NCI-H748 (cell line): ENCODE results near the gene GYG2.
"Not testable (repeated sequence)": the region's sequence is repeated elsewhere in the genome, so short reads cannot be mapped to it uniquely, and the experiment has no call there.

Experiments used
- DNase-seq: peaks from one replicate; lab custom pipeline; 2025; ENCODE audit not compliant: unreplicated experiment; lab: John Stamatoyannopoulos, UW

GYG2 gene

GRCh38 chrX:2828344-2828958 lies at the start of gene GYG2:
Gene GYG2 (plus strand): TSS chrX:2828930. CDS start chrX:2830189, 1,259 bp downstream.
- DNase-seq, result peak; percentile 79

- not testable (repeated sequence) for DNase-seq
Measured at GRCh38 chrX:2780472-2781225, 48.1 kb upstream of the GYG2 start.

DNA sequence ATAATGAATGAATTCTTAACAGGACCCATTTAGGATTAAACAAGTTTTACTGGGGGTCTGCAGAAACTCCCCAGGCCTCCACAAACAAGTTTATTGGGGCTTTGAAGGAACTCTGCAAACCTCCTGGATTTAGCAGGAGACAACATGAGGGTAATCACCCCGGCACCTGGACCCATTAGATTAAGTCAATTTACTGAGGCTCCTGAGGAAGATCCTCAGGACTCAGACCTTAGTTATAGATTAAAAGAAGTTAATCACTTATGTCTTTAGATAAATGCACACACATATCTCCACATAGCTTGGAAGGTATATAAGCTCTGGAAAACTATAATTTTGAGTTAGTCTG lies 47.5 kb upstream of the GYG2 start:
- no peak for DNase-seq

- no peak for DNase-seq
Measured at GRCh38 chrX:2781698-2782097, 47.0 kb upstream of the GYG2 start.

DNA sequence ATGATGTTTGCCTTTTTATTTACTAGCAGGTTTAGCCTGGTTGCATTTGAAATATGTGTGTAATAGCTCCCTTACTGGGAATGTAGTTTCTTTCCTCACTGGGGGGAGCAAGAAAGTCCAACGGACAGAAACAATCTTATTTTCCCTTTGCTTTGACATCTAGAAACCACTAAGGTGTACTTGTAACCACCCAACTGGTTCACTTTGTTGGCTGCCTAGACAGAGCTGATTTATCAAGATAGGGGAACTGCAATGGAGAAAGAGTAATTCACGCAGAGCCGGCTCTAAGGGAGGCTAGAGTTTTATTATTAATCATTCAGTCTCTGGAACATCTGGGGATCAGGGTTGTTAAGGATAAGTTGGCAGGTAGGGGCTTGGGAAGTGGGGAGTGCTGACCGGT lies 46.6 kb upstream of the GYG2 start:
- DNase-seq, result no peak

DNA sequence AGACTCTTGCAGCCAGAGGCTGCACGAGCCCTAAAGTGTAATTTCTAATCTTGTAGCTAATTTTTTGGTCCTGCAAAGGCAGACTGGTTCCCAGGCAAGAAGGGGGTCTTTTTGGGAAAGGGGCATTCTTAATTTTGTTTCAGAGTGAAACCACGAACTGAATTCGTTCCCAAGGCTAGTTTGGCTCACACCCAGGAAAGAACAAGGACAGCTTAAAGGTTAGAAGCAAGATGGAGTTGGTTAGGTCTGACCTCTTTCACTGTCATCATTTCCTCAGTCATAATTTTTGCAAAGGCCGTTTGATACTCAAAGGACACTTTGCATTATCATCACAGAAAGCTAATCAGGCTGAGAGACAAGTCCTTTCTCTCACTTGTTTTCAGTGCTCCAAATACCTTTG lies 46.0 kb upstream of the GYG2 start:
- no peak for DNase-seq

DNA sequence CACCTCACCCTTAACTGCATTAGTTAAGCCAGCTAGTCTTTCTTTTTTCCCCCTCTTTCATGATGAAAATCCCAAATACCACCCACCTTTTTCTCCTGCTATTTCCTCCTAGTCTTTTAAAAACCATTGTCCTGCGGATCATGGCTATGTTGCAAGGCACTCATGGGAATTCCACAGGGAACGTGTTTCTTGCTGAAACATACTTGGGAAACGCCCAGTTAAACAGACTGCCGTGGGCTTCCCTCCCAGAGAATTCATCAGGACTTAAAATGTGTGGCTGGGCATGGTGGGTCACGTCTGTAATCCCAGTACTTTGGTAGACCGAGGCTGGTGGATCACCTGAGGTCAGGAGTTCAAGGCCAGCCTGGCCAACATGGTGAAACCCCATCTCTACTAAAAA lies 44.7 kb upstream of the GYG2 start:
- no peak for DNase-seq

- DNase-seq, result no peak
Measured at GRCh38 chrX:2785538-2785937, 43.2 kb upstream of the GYG2 start.

DNA sequence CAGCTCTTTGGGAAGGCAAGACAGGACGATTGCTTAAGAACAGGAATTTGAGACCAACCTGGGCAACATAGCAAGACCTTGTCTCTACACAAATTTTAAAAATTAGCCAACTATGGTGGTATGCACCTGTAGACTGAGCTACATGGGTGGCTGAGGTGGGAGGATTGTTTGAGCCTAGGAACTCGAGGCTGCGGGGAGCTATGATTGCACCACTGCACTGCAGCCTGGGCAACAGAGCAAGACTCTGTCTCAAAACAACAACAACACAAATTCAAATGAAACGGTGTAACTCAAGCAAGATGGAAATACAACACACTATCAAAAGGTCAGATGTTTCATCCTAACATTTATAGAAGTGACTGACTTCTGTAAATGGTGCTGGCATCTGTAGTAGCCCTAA lies 39.8 kb upstream of the GYG2 start:
- no peak for DNase-seq

DNA sequence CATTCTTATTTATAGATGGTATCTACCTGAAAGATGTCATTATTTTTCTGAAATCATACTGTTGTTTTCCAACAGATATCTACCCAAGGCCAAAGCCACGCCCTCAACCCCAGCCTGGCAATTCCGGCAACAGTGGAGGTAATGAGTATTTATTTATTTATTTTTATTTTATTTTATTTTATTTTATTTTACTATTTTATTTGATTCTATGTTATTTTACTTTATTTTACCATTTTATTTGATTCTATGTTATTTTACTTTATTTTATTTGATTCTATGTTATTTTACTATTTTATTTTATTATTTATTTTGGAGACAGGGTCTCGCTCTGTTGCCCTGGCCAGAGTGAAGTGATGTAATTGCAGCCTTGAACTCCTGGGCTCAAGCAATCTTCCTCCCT lies 39.2 kb upstream of the GYG2 start:
- no peak for DNase-seq

GRCh38 chrX:2793752-2794151 lies 35.0 kb upstream of the GYG2 start:
- DNase-seq, result no peak

- DNase-seq, result no peak
Measured at GRCh38 chrX:2794336-2794735, 34.4 kb upstream of the GYG2 start.

DNA sequence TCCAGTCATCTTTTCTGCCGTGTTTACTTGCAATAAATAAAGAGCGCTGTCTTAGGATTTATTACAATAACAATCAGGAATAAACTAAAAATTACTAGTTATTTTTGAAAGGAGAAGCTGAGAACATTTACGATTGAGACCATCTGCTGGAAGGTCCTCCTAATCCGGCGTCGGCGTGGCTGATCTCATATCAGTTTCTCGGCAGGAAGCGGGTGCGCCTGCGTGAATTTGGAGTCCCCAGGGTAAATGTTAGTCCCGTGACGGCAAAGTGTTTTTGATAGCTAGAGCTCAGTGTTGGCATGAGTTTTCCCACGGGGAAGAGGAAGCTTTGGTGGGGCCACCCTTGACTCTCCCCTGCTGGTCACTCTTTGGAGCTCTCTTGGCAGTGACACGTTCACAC lies 31.9 kb upstream of the GYG2 start:
- not testable (repeated sequence) for DNase-seq

DNA sequence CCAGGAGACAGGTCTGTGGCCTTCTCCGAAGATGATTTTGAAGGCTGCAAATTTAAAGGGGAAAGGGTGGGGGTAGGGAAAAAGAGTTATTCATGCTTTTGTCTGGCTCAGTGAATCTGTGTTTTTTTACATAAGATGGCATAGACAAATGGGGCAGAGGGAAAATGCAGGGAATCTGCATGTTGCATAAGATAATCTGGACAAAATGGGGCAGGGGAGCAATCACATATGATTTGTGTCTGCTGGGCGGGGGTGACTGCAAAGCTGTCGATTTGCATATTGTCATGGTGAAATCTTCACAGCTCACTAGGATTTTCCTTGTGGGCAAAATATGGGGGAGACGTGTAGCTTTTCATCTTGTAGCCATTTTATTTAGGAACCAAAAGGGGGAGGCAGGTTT lies 29.4 kb upstream of the GYG2 start:
- no peak for DNase-seq

- DNase-seq, result not testable (repeated sequence)
Measured at GRCh38 chrX:2799980-2800379, 28.8 kb upstream of the GYG2 start.

DNA sequence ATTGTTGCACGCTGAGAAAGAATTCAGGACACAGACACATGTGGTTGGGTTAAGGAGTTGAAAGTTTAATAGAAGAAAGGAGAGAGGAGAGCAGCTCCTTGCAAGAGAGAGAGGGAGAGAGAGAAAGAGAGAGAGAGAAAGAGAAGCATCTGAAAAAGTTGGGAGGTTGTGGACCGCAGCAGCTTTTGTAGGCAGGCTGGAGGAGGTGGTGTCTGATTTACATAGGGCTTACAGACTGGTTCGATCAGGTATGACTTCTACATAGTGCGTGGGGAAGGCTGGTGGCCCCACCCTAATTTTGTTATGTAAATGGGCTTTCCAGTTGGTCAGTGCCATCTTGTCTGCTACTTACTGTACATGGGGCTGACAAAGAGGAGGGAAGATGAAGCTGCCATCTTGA lies 27.5 kb upstream of the GYG2 start:
- DNase-seq, result no peak

DNA sequence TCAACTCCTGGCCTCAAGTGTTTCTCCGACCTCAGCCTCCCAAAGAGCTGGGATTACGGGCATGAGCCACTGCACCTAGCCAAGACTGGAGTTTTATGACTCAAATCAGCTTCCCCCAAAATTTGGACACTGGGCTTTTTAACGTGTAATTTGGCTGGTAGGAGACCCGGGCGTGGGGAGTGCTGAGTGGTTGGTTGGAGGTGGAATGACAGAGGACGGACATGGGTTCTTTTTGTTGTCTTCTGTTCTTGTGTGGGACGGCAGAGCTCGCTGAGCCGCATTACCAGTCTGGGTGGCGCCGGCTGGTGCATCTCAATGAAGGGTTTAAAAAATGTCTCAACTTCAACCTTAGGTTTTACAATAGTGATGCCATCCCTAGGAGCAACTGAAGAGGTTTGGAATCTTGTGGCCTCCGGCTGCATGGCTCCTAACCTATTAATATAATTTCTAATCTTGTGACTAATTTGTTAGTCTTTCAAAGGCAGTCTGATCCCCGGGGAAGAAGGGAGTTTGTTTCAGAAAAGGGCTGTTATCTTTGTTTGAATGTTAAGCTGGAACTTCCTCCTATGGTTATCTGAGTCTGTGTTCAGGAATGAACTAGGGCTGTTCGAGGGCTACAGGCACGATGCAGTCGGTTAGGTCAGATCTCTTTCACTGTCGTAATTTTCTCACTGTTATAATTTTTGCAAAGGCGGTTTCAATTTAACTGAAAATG lies 26.2 kb upstream of the GYG2 start:
- not testable (repeated sequence) for DNase-seq

- not testable (repeated sequence) for DNase-seq
Measured at GRCh38 chrX:2803486-2803885, 25.2 kb upstream of the GYG2 start.

- DNase-seq, result not testable (repeated sequence)
Measured at GRCh38 chrX:2804106-2804843, 24.5 kb upstream of the GYG2 start.

DNA sequence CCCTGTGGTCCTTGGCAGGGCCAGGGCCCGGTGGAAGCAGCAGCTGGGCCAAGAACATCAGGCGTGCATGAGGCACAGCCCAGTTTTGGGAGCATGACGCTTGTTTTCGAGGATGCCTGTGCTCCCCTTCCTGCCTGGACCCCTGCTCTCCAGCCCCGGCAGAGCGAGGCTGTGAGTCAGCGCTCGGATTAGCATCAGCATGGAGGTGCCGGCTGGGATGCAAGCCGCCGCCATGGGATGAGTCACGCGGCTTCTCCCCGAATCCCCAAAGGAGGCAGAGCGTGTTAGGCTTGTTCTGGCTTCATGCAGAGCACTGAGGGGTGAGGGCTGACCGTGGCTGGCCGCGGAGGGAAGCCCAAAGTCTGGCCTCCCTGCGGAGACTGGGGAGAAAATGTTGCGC lies 23.9 kb upstream of the GYG2 start:
- not testable (repeated sequence) for DNase-seq

- DNase-seq, result no peak
Measured at GRCh38 chrX:2811271-2811670, 17.5 kb upstream of the GYG2 start.
